HG03095 (cell line): Measurements from ENCODE around the gene TRIM58.

Source experiments
- ATAC-seq: cut with Tn5 transposase; IDR thresholded peaks from one replicate; pipeline ENCODE4 v1.9.1; 2021; ENCODE audit warnings: moderate library complexity; ENCODE audit not compliant: unreplicated experiment

TRIM58 gene, protein sequence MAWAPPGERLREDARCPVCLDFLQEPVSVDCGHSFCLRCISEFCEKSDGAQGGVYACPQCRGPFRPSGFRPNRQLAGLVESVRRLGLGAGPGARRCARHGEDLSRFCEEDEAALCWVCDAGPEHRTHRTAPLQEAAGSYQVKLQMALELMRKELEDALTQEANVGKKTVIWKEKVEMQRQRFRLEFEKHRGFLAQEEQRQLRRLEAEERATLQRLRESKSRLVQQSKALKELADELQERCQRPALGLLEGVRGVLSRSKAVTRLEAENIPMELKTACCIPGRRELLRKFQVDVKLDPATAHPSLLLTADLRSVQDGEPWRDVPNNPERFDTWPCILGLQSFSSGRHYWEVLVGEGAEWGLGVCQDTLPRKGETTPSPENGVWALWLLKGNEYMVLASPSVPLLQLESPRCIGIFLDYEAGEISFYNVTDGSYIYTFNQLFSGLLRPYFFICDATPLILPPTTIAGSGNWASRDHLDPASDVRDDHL

DNA sequence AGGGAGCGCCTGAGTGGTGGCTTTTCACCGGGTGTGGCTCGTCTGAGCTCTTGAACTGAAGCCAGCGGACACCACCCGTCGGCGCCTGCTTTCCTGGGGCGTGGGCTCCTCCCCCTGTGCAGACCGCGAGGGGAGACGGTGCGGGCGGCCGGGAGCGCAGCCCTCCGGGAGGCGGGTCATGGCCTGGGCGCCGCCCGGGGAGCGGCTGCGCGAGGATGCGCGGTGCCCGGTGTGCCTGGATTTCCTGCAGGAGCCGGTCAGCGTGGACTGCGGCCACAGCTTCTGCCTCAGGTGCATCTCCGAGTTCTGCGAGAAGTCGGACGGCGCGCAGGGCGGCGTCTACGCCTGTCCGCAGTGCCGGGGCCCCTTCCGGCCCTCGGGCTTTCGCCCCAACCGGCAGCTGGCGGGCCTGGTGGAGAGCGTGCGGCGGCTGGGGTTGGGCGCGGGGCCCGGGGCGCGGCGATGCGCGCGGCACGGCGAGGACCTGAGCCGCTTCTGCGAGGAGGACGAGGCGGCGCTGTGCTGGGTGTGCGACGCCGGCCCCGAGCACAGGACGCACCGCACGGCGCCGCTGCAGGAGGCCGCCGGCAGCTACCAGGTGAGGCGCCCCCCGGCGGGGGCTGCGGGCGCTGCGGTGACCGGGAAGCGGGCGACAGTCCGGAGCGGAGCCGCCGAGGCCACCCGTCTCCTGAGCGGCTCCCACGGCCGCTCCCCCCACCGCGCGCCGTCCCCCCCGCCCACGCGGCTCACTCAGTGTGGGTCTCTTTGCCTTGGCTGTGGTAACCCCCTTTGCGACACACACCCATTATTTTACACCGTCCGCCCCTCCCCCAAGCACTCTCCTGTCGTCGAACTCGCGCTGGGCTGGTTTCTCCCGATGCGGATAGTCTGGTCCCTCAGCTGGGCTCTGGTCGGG lies at the start of gene TRIM58:
TRIM58 (plus strand) TSS at position 119 of the 916 bp plus-strand sequence; CDS start at position 179, 60 bp downstream.
- no peak for ATAC-seq

DNA sequence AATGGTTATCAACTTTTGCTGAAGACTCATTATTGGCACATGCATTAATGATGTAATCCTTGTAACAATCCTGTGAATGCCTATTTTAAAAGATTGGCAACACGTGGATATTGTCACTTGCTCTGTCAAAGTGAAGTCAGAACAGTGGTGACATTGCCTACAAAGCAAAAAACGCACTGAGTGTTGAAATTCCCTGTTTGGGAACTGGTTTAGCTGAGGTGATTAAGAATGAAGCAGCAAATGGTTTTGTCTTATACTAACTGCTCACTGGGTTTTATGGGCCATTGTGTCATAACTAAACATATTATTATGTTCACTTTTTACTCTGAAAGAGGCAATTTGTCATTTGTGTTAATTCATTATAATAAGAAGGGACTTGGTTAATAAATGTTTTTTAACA lies 44.4 kb upstream of the TRIM58 start:
- no peak for ATAC-seq

DNA sequence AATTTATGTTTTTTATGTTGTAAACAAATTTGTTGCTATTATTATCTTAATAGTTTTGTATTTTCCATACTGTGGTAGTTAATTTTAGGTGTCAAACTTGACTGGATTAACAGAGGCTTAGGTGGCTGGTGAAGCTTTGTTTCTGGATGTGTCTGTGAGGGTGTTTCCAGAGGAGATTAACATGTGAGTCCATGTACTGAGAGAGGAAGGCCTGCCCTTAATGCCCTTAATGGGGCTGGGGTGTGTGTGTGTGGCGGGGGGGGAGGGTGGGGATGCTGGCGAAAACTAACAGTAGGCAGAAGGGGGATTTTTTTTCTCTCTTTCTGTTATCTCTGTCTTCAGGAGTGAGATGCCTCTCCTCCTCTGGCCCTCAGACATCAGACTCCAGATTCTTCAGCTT lies 34.9 kb upstream of the TRIM58 start:
- ATAC-seq = no peak

DNA sequence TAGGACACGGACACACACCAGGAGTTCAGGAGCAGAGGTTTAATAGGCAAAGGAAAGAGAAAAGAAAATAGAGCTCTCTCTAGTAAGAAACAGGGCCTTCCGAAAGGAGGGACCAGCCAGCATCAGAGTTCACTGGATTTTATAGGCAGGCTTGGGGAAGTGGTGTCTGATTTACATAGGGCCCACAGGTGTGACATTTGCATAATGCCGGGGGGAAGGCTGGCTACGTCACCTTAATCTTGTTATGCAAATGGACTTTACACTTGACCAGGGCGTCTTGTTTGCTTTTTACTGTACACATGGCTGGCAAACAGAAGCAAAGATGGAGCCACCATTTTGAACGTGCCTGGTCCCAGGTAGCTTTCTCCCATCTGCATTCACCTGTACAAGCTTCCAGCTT lies 33.0 kb upstream of the TRIM58 start, which contains the start of gene OR14A16:
OR14A16 (minus strand) TSS at position 97 of the 400 bp plus-strand sequence. CDS start 8,390 bp downstream, outside the sequence.
- ATAC-seq = no peak

DNA sequence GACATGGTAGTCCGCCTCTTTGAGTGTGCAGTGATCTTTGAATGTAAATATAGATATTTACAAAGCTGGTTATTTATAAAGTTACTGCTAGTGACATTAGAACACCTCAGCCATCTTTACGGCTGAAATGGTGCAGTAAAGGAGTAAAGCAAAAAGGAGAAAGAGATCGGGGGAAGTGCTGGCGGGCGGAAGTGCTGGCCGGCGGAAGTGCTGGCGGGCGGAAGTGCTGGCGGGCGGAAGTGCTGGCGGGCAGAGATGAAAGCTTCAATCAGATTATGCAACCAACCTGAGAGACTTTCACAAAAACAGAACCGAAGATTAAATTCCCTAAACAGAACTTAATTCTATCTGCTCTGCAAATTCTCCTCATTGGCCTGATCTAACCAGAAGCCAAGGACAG lies 31.6 kb upstream of the TRIM58 start:
- no peak for ATAC-seq

DNA sequence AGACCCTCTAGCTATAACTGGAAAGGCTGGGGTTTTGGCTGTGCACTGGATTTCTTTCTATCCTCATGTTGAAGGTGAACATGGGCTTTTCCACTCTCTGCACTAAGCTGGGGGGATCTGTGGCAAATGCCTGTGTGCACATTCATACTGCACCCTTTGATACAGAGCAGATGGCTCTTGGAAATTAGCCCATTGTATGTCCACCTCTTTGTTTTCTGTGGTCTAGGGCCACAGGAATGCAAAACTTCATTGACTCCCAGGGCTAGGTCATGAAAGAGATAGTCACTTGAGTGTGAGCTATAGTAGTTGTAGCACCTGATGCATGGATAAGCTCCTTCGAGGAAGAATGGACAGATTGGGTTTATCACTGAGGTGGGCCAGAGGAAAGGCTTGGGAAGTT lies 27.3 kb upstream of the TRIM58 start:
- ATAC-seq = no peak

DNA sequence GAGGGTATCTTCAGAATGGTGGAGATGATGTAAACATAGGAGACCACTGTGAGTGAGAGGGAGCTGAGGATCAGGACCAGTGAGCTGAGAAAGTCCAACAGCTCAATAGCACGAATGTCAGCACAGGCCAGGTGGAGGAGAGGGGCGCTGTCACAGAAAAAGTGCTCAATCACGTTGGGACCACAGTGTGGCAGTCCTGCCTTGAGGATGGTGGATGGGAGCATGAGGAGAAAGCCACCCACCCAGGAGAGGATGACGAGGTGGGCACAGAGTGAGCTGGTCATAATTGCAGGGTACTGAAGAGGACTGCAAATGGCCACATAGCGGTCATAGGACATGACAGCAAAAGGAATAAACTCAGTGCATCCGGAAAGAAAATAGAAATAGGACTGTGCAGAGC lies 23.4 kb upstream of the TRIM58 start:
- no peak for ATAC-seq

DNA sequence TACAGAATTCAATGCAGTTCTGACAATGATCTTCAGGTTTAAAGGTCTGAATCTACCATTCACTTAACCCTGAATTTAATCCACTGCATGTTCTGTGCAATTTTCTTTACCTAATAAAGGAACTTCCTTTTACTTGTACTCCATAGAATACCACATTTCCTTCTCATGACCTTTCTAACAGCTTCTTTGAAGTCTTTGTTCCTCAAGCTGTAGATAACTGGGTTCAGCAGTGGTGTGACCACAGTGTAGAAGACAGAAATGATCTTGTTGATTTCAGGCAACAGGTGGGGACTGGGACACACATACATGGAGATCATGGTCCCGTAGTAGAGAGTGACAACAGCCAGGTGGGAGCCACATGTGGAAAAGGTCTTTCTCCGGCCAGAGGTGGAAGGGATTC lies 16.2 kb upstream of the TRIM58 start:
- no peak for ATAC-seq

DNA sequence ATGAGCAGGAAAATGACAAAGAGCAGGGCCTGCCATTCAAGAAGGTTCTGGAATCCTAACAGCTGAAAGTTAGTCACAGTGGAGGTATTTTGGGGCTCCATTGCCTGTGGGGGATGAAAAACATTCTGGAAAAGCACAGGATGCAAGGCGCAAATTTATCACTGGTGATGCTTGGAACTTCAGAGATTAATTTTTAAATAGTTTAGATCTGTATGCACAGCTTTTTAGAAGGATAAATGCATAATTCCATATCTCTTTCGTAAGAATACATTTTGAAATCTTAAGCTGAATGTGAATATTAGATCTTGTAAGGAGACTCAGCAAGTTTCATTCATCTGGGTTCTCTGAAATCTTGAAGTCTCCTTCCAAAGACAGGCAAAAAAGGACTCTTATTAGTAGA lies 15.2 kb upstream of the TRIM58 start, which contains the start of gene OR11L1:
OR11L1 (minus strand) TSS at position 101 of the 400 bp plus-strand sequence; CDS start at position 101, 0 bp downstream.
- ATAC-seq = no peak

DNA sequence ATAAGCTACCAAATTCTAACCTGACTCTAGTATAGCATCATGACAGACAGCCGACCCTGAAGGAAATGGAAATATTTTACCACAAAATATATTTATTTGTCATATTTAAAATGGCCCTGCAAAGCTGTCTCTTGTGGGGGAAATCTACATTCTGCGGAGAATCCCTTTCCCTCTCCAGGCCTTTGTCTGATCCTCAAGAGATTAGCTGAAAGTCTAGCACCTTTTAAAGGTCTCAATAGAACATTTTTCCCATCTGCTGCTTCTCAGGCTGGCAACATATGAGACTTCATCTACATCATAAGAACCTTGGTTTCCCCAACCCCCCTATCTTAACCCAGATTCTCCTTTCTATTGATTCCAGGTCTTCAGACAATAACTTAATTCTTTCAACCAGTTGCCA lies 13.6 kb upstream of the TRIM58 start:
- no peak for ATAC-seq

DNA sequence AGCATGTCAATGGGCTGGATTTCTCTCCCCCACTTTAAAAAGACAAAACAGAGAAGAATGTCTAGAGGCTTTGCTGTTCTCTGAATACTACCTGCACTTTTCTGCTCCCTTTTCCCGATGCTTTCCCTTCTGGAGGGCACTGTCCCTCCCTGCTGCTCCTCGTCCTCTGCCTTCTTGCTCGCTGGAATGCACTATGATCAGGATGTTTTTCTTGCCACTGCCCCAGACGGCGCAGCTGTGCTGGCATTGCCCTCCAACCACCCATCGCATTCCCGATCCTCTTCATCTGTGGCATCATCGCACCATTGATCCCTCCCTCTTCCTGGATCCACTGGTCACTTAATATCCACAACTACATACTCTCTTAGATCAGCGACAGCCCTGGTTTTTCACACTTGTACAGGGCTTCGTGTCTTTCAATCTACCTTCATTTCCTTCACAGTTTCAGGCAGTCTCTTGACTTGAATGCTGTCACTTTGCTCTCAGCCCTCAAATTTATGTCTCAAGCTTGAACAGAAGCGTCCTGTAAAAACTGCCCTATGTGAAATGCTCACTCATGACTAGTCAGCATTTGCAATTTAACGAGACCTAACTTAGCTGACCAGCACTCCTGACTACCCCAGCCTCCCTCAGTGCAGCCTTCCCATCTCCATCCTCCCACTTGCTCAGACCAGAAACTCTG lies 11.8 kb upstream of the TRIM58 start:
- no peak for ATAC-seq

DNA sequence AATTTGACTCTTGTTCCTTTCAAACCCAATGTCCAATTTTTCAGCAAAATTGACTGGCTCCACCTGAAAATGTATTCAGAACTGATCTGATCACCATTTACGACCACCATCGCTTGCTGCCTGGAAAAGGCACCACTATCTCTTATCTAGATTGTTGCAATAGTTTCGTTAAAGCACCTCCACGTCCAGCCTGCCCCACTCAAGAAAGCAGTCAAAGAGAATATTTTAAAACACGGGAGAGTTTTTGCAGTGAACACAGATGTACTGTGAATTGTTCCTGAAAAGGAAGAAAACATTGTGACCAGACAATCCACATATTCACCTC lies 11.3 kb upstream of the TRIM58 start:
- ATAC-seq = no peak

DNA sequence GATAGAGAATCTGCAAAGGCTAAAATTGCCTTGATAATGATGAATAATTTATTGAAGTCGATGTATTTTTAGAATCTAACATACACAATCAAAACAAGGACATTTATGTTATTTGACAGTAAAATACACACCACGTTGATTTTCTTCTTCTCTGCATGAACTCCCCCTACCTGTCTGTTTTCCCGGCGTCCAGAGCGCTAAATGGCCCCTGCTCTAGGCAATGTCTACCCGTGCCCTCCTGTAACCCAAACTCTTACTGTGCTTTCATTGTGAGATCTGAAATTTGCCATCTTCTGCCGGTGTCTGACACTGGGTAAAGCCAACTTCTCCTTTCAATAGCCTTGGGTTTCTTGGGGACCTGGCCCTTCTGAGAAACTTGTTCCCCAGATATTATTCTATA lies 8.6 kb upstream of the TRIM58 start:
- ATAC-seq = no peak

DNA sequence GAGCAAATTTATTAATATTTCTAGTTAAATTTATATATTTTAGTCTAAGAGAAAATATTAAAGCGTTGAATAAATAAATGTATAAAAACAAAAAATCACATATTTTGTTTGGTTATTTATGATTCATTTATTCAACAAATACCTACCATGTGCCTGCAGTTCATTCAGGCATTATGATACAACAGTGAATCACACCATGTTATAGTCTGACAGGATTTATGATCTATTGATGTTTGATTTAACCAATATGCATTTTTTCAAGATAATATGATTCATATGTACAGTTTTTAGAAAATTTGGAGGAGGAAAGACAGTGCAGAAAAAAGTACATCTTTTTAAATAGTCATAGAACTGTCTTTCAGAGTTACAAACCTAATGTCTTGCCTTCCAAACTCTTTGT lies 7.4 kb upstream of the TRIM58 start:
- no peak for ATAC-seq

DNA sequence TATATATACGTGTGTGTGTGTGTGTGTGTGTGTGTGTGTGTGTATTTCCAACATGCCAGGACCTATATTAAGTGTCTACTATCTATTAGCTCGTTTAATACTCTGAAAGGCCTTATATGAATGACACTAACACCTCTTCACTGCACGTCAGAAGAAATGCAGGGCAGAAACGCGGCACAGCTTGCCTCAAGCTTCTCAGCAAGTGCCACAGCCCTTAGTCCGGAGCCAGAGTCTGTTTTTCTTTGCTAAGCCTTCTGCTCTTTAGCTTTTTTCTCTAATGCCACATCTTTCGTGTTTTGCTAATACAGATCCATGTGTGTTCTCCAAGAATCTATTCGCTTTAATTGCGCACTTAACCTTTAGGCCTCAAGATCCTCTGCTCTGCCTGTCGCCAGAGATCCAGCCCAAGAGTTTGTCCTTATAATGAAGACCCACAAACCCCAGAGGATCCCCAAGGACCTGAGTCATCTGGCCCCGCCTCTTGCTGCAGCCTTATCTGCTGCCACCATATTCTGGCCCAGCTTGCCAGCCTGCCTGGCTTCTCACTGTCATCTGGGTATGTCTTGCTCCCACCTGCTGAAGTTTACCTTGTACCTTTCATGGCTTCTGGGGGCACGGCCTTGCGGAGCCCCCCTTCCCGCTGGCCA lies 2.0 kb upstream of the TRIM58 start:
- ATAC-seq = no peak

DNA sequence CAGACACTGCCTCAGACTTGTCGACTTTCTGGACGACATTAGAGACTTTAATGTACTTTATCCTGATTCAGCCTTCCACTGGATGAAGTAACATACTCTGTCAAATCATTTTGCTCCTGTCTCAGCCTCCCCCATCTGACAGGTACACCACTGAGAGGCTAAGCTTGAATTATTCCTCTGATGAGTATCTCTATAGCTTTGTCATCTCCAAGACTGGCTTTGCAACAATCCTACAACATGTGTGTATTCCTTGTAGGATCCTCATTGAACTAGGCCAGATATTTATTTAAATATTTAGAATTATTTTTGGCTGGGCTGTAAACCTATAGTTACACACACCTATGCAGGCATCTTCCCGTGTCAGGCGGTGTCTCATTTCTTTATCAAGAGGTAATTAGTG lies 1.1 kb upstream of the TRIM58 start:
- no peak for ATAC-seq

DNA sequence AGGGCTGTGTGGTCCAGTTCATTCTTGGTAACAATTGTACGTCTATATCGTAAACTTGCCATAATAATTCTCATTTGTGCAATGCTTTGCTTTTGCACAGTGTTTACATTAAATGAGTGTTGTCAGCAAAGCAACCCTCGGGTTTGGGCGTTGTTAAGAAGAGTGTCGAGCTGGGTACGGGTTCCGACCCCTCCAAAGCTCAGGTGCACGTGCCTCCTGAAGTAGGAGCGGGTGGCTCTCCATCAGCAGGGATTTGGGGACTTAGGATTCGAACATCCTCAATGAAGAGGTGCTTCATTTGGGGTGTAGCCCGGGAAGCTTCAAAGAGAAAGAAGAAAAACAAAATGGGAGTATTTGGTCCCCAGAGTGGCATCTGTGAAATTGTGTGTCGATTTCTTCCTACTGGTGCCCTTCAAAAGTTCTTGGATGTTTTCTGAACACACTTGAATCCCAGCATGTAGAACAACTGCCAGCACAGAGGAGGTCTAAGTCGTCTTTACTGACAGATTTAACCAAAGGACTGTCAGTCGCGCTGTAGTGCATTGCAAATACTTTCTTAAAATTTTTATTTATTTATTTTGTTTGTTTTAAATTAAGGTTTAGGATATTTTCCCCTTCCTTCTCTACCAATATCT lies 1.1 kb downstream of the TRIM58 start:
- no peak for ATAC-seq

DNA sequence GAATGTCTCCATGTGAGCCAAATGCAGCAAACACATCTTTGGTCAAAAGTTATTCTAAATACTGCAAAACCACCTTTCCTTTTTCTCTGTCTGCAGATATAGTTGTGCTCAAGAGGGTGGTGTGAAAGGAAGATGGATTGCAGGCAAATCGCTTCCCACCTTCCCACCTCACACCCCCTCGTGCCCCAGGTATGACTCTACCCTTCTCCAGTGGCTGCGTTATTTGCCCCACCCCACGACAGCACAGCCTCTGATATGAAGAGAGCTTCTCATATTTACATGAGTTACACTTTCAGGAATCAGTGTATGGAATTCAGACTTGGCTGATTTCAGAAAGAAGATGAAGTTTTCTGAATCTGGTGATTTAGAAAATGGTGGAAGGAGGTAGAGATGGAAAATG lies 5.8 kb downstream of the TRIM58 start:
- ATAC-seq = no peak

DNA sequence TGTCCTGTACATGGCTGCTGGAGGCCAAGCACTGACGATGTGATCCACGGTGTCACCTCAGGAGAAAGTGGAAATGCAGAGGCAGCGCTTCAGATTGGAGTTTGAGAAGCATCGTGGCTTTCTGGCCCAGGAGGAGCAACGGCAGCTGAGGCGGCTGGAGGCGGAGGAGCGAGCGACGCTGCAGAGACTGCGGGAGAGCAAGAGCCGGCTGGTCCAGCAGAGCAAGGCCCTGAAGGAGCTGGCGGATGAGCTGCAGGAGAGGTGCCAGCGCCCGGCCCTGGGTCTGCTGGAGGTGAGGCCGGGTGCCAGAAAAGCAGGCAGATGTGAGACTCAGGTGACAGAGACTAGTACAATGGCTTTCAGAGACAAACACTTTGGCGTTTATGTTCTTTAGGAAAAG lies 7.7 kb downstream of the TRIM58 start:
- no peak for ATAC-seq

DNA sequence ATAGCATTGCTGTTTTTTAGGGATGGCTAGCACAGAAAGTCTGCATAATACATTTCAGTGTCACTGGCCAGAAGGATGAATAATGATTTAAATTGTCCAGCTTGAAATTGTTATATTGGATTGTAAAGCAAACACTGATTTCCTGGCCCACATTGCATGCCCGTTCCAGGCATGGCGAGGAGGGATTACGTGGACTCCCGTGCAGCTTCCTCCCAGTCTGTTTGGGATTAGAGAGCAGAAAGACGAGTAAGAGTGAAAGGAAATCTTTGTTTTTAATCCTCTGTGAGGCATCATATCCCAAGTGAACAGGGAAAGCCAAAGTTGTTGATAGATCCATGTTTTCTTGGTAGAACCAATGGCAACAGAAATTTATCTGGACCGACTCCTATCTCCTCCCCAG lies 8.4 kb downstream of the TRIM58 start:
- ATAC-seq = no peak
